ENCODE results near the gene WNT9B.
A peak's percentile ranks its signal among the peaks of the same experiment; 100 is the strongest.
"Not testable (repeated sequence)": the region's sequence is repeated elsewhere in the genome, so short reads cannot be mapped to it uniquely, and the experiment has no call there.

The WNT9B gene

GRCh38 chr17:46916623-46917022 is 65.2 kb downstream of the WNT9B start:
- ATAC-seq (no peak), DNase-seq (no peak)
- Mint-ChIP-seq H3K4me1 (no peaks in the 10 kb centered on the region), H3K27ac (no peak overlapping the region), H3K27me3 (no peaks in the 10 kb centered on the region), H3K4me3 (no peak overlapping the region), H3K9me3 (peaks cover 4% of the 10 kb centered on the region), H3K36me3 (ENCODE audit: low read depth) (no peaks in the 10 kb centered on the region)

- peaks cover 4% of the 10 kb centered on the region for H3K9me3 Mint-ChIP-seq
- ATAC-seq (no peak), DNase-seq (no peak)
- H3K27ac Mint-ChIP-seq, result no peak overlapping the region
- H3K36me3 Mint-ChIP-seq (ENCODE audit: low read depth), result no peaks in the 10 kb centered on the region
- peaks cover 4% of the 10 kb centered on the region for H3K4me1 Mint-ChIP-seq
- H3K4me3 Mint-ChIP-seq, result no peak overlapping the region
- H3K27me3 Mint-ChIP-seq, result no peaks in the 10 kb centered on the region
Observed at GRCh38 chr17:46917041-46917440, 65.7 kb downstream of the WNT9B start.

- Mint-ChIP-seq H3K27me3 (no peaks in the 10 kb centered on the region), H3K27ac (no peak overlapping the region), H3K36me3 (ENCODE audit: low read depth) (no peaks in the 10 kb centered on the region), H3K4me3 (no peak overlapping the region), H3K4me1 (peaks cover 5% of the 10 kb centered on the region), H3K9me3 (peaks cover 4% of the 10 kb centered on the region)
- ATAC-seq (no peak), DNase-seq (no peak)
Observed at GRCh38 chr17:46917516-46917915, 66.1 kb downstream of the WNT9B start.

GRCh38 chr17:46921962-46922361 is 70.6 kb downstream of the WNT9B start:
- H3K9me3 Mint-ChIP-seq, DNase-seq, H3K27ac Mint-ChIP-seq, H3K27me3 Mint-ChIP-seq, ATAC-seq: not testable (repeated sequence)
- Mint-ChIP-seq H3K4me3 (peak overlapping the region; percentile 98), H3K36me3 (ENCODE audit: low read depth) (peaks cover 10% of the 10 kb centered on the region), H3K4me1 (peaks cover 38% of the 10 kb centered on the region)

- H3K4me1 Mint-ChIP-seq, result peaks cover 42% of the 10 kb centered on the region
- ATAC-seq (no peak), DNase-seq (no peak)
- H3K27me3 Mint-ChIP-seq, result no peaks in the 10 kb centered on the region
- peak overlapping the region; percentile 100 for H3K27ac Mint-ChIP-seq
- H3K36me3 Mint-ChIP-seq (ENCODE audit: low read depth), result peaks cover 10% of the 10 kb centered on the region
- no peaks in the 10 kb centered on the region for H3K9me3 Mint-ChIP-seq
- peak overlapping the region; percentile 98 for H3K4me3 Mint-ChIP-seq
Observed at GRCh38 chr17:46922487-46922803, 71.1 kb downstream of the WNT9B start.

GRCh38 chr17:46922804-46923635 is 71.6 kb downstream of the WNT9B start, which contains the start of gene GOSR2:
Gene GOSR2 (plus strand): TSS chr17:46923160. CDS start chr17:46923193, 33 bp downstream.
- Mint-ChIP-seq H3K27ac (peak within 1 kb of the TSS; percentile 100), H3K4me3 (peak within 1 kb of the TSS; percentile 98), H3K4me1 (peaks cover 47% of the 10 kb centered on the region), H3K9me3 (no peaks in the 10 kb centered on the region), H3K27me3 (no peaks in the 10 kb centered on the region), H3K36me3 (ENCODE audit: low read depth) (peaks cover 10% of the 10 kb centered on the region)
- DNase-seq (peak; percentile 94), ATAC-seq (peak; percentile 97)

- peaks cover 14% of the 10 kb centered on the region for H3K36me3 Mint-ChIP-seq (ENCODE audit: low read depth)
- H3K4me1 Mint-ChIP-seq, result peaks cover 52% of the 10 kb centered on the region
- ATAC-seq, result no peak
- DNase-seq, result no peak
- H3K4me3 Mint-ChIP-seq, result peak overlapping the region; percentile 20
- H3K9me3 Mint-ChIP-seq, result no peaks in the 10 kb centered on the region
- H3K27ac Mint-ChIP-seq, result no peak overlapping the region
- no peaks in the 10 kb centered on the region for H3K27me3 Mint-ChIP-seq
Observed at GRCh38 chr17:46925185-46925868, 73.9 kb downstream of the WNT9B start.

GRCh38 chr17:46928467-46929261 is 77.3 kb downstream of the WNT9B start:
- Mint-ChIP-seq H3K27me3 (no peaks in the 10 kb centered on the region), H3K9me3 (no peaks in the 10 kb centered on the region), H3K4me3 (no peak overlapping the region), H3K4me1 (peaks cover 45% of the 10 kb centered on the region), H3K27ac (peak overlapping the region; percentile 60), H3K36me3 (ENCODE audit: low read depth) (peaks cover 31% of the 10 kb centered on the region)
- ATAC-seq (no peak), DNase-seq (no peak)

GRCh38 chr17:46929413-46929812 is 78.0 kb downstream of the WNT9B start:
- ATAC-seq (no peak), DNase-seq (no peak)
- Mint-ChIP-seq H3K36me3 (ENCODE audit: low read depth) (peaks cover 37% of the 10 kb centered on the region), H3K27me3 (no peaks in the 10 kb centered on the region), H3K27ac (no peak overlapping the region), H3K4me1 (peaks cover 38% of the 10 kb centered on the region), H3K9me3 (no peaks in the 10 kb centered on the region), H3K4me3 (no peak overlapping the region)

- Mint-ChIP-seq H3K9me3 (no peaks in the 10 kb centered on the region), H3K4me1 (peaks cover 32% of the 10 kb centered on the region), H3K27me3 (no peaks in the 10 kb centered on the region), H3K36me3 (ENCODE audit: low read depth) (peaks cover 40% of the 10 kb centered on the region), H3K4me3 (no peak overlapping the region), H3K27ac (no peak overlapping the region)
- no peak for DNase-seq
- ATAC-seq, result no peak
Observed at GRCh38 chr17:46930051-46930450, 78.7 kb downstream of the WNT9B start.

- Mint-ChIP-seq H3K9me3 (no peaks in the 10 kb centered on the region), H3K27ac (no peak overlapping the region), H3K4me1 (peaks cover 17% of the 10 kb centered on the region), H3K27me3 (no peaks in the 10 kb centered on the region), H3K36me3 (ENCODE audit: low read depth) (peaks cover 43% of the 10 kb centered on the region), H3K4me3 (no peak overlapping the region)
- ATAC-seq (no peak), DNase-seq (no peak)
Observed at GRCh38 chr17:46931596-46931995, 80.2 kb downstream of the WNT9B start.

GRCh38 chr17:46935658-46936266 is 84.4 kb downstream of the WNT9B start:
- Mint-ChIP-seq H3K27ac (no peak overlapping the region), H3K27me3 (no peaks in the 10 kb centered on the region), H3K9me3 (no peaks in the 10 kb centered on the region), H3K4me1 (no peaks in the 10 kb centered on the region), H3K4me3 (no peak overlapping the region), H3K36me3 (ENCODE audit: low read depth) (peaks cover 55% of the 10 kb centered on the region)
- ATAC-seq (no peak), DNase-seq (no peak)

All from activated naive CD8-positive, alpha-beta T cell treated with anti-CD3 and anti-CD28 coated beads, Interleukin-2, amount 50 U/mL, for 24 hours (primary cell).